ENCODE results near the gene CAMTA1.
"Not testable (repeated sequence)": the region's sequence is repeated elsewhere in the genome, so short reads cannot be mapped to it uniquely, and the experiment has no call there.

The CAMTA1 gene, protein sequence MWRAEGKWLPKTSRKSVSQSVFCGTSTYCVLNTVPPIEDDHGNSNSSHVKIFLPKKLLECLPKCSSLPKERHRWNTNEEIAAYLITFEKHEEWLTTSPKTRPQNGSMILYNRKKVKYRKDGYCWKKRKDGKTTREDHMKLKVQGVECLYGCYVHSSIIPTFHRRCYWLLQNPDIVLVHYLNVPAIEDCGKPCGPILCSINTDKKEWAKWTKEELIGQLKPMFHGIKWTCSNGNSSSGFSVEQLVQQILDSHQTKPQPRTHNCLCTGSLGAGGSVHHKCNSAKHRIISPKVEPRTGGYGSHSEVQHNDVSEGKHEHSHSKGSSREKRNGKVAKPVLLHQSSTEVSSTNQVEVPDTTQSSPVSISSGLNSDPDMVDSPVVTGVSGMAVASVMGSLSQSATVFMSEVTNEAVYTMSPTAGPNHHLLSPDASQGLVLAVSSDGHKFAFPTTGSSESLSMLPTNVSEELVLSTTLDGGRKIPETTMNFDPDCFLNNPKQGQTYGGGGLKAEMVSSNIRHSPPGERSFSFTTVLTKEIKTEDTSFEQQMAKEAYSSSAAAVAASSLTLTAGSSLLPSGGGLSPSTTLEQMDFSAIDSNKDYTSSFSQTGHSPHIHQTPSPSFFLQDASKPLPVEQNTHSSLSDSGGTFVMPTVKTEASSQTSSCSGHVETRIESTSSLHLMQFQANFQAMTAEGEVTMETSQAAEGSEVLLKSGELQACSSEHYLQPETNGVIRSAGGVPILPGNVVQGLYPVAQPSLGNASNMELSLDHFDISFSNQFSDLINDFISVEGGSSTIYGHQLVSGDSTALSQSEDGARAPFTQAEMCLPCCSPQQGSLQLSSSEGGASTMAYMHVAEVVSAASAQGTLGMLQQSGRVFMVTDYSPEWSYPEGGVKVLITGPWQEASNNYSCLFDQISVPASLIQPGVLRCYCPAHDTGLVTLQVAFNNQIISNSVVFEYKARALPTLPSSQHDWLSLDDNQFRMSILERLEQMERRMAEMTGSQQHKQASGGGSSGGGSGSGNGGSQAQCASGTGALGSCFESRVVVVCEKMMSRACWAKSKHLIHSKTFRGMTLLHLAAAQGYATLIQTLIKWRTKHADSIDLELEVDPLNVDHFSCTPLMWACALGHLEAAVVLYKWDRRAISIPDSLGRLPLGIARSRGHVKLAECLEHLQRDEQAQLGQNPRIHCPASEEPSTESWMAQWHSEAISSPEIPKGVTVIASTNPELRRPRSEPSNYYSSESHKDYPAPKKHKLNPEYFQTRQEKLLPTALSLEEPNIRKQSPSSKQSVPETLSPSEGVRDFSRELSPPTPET (N-terminal part only)

DNA sequence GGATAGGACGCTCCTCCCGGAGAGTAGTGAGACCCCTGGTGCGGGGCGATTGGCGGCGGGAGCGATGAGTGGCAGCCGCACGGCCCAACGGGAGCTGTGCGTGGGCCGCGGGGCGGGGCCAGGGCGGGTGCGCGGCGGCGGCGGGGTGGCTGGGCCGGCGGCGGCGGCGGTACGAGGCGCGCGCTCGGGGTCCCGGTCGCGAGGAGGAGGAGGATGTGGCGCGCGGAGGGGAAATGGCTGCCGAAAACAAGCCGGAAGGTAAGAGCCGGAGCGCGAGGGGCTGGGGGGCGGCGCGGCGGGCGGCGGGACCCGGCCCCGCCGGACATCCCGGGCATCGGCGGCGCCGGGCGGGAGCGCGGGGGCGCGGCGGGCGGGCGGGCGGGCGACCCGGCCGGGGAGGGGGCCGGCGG is at the start of gene CAMTA1:
TSS of gene CAMTA1 (plus strand) at position 137 of the 410 bp plus-strand sequence. CDS start at position 214, 77 bp downstream.
- DNase-seq, result no peak

DNA sequence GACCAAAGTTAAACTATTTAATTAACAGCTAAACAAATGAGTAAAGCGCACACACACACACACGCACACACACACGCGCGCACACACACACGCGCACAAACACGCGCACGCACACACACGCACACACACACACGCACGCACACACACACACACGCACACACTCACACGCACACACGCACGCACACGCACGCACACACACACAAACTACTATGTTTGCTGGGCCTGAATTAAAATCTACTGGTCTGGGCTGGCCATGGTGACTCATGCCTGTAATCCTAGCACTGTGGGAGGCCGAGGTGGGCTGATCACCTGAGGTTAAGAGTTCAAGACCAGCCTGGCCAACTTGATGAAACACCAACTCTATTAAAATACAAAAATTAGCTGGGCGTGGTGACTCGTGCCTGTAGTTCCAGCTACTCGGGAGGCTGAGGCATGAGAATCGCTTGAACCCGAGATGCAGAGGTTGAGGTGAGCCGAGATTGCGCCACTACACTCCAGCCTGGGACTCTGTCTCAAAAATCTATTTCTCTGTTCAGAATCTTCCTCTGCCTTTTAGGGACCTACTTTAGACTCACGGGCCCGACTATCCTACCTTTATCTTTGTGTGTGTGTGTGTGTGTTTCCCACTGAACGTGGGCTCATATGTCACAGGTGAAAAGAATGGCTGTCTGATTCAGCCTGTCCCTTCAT is 46.1 kb upstream of the CAMTA1 start:
- DNase-seq, result no peak

DNA sequence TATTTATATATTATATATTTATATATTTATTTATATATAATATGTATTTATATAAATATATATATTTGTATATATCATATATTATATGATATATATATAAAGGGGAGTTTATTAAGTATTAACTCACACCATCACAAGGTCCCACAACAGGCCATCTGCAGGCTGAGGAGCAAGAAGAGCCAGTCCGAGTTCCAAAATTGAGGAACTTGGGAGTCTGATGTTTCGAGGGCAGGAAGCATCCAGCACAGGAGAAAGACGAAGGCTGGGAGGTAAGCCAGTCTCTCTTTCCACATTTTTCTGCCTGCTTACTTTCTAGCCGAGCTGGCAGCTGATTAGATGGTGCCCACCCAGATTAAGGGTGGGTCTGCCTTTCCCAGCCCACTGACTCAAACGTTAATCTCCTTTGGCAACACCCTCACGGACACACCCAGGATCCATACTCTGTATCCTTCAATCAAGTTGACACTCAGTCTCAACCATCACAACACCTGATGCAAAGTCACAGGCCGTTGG is 42.5 kb upstream of the CAMTA1 start:
- DNase-seq, result not testable (repeated sequence)

DNA sequence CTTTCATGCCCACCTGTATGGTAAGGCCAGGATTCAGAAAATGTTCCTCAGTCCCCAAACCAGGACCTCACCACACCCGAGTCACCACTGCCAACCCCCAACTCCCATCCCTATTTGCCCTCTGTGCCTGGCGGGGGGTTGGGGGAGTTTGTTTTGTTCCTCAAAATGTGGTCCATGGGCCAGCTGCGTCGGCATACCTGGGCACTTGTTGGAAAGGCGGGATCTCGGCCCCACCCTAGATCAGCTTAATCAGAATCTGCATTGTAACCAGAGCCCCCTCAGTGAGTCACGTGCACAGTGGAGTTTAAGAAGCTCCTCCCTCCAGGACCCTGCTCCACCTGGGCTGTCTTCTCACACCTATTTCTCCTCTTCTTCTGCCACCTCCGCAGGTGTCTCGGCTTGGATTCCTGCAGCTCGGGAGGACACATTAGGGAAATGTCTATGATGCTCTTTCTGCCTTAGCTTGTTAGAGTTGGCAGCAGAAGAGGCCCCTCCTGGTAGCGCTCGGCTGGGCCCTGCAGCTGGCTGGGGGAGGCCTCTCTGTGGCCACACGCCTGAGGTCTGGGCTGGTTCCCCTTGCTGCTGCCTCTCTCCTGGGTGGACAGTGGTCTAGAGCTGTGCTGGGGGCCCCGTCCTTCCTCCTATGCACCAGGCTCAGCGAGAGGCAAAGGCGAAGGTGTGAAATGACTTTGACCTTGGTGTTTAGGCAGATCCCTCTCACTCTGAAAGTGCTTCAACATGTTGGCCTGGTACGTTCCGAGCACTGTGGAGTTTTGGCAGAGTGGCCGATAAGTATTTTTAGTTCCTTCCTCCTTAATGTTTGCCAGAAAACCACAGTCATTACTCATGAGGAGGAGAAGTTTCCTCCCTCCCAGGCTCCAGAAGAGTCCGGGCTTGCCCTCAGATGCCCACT is 41.8 kb upstream of the CAMTA1 start:
- no peak for DNase-seq

DNA sequence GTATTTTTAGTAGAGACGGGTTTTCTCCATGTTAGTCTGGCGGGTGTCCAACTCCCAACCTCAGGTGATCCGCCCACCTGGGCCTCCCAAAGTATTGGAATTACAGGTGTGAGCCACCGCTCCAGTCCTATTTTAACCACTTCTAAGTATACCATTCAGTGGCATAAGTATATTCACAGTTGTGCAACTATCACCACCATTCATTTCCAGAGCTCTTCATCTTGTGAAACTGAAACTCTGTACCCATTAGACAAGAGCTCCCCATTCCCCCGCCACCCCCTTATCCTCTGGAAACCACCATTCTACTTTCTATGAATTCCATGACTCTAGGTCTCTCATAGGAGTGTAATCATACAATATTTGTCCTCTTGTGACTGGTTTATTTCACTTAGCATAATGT is 40.2 kb upstream of the CAMTA1 start:
- DNase-seq, result no peak

DNA sequence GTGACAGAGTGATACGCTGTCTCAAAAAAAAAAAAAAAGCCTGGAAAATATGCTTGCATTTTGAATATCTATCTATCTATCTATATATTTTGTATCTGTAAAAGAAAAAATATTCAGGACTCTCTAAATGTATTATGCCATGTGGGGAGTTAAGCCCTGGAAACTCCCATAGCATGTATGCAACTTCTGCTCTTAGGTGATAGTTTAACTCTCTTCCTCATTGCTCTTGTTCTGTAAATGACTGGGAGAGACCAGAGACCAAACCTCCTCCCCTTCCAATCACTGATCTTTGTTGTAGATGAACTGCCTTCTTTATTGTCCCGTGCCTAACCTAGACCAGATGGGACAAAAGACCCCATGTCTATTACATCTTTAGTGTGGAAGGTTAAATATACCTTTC is 37.6 kb upstream of the CAMTA1 start:
- DNase-seq, result no peak

DNA sequence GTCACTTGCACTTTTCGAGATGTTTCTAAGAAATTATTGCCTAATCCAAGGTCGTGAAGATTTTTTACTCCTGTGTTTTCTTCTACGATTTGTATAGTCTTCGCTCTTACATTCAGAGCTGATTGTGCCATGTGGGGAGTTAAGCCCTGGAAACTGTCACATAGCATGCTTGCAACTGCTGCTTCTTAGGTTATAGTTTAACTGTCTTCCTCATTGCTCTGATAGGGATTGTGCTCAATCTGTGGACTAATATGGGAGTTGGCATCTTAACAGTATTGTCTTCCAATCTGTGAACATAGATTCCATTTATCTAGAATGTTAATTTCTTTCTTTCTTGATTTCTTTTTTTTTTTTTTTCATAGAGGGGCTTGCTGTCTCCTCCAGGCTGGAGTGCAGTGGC is 34.8 kb upstream of the CAMTA1 start:
- DNase-seq, result no peak

DNA sequence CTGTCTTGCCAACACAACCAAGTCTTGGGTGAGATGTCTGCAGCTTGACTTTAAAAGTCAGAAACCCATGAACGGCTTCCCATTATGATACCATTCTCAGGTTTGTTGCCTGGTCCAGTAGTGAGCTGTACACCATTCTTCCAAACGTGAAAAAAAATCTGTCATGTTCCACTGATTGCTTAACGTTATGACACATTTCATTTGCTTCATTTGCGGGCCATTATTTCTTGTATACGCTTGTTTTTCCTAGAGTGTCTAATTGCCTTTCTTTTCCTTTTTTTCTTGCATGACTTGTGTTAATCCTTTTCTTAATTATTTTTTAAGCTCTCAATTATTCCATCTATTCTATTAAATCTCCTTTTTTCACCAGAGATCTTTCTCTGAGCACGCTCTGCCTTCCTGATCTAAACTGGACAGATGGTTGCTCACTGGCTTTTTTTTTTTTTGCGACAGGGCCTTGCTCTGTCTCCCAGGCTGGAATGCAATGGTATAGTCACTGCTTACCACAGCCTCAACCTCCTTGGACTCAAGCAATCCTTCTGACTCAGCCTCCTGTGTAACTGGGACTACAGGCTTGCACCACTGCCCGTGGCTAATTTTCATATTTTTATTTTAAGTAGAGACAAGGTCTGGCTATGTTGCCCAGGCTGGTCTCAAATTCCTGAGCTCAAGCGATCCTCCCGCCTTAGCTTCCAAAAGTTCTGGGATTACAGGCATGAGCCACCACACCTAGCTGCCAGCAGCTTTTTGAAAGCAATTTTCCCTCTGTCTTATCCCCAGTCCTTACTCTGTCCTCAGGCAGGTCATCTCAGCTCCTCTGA is 31.7 kb upstream of the CAMTA1 start:
- DNase-seq, result no peak

DNA sequence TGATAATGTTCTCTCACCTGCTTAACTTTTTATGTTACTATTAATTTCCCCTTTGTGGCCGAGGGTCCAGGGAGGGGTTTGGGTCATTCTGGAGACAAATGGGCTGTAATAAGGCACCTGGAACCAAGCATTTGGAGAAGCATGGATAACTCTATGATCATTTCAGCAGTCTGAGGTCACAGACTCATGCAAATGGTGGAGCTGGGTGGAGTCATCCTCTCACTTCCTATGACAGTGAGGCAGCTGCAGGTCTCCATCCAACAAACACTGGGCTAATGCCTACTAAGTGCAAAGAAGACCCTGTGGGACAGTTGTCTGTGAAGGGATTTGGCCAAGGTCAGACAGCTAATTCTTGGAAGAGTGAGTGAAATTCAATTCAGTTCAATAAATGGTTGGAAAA is 28.8 kb upstream of the CAMTA1 start:
- no peak for DNase-seq

DNA sequence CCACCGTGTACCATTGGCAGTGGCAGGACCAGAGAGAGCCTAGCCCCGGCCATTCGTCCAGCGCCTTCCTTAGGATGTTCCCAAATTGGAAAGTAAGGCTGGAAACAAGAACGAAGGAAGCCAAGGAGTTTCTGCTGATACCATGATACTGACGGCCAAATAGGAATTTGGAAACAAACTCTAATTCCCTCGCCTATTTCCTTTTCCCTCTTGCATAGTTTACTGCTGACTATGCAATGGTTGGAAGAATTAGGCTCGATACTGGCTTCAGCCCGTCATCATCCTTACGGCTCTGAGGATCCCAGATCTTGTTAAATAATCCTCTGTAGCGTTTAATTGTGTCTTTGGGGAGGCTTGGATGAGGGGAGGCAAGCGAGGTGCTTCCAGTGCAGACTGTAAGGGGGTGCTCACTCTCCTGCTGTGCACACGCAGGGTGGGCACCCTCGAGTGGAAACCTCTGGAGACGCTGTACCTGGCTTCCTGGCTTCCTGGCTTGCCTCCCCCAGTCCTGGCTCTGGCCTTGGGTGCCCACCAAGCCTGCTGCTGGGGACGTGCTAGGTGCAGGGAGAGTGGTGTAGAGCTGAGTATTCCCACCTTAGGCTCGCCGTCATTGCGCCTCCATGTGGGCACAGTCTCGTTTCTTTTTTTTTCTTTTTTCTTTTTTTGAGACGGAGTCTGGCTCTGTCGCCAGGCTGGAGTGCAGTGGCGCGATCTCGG is 27.4 kb upstream of the CAMTA1 start:
- no peak for DNase-seq

DNA sequence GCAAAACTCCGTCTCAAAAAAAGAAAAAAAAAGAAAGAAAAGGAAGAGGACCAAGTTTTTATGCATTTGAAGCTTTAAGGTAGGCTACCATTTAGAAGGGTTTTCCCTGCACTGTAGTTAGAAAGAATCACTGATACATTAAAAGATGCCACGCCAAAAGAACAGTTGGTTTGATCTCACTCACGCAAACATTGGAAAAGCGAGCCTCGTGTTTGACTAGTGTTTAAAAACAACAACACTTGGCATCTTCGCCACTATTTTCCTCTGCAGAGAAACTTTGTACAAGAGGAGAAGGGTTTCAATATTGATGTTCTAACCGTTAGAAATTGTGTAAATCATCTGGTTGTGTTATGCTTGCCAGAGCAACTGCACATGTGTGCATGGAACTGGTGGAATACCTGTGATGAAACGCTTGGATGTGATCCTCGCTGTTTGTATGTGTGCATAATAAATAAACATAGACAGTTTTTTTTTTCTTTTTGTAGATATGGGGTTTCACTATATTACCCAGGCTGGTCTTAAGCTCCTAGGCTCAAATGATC is 24.0 kb upstream of the CAMTA1 start:
- no peak for DNase-seq

DNA sequence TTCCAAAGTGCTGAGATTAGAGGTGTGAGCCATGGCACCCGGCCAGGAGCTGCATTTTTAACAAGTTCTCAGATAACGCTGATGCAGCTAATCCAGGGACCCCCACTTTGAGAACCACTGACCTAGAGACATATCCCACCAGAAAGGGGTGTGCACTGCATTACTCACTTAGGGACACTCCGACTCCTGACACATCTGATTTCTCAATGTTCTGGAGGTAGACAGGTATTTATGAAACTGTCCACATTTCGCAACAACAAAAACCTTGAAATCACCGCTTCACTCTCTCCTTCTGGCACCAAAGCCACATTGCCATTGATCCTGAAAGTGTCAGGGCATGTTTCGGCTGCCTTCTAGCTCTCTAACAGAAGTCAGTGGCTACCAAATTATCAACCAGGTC is 23.2 kb upstream of the CAMTA1 start:
- no peak for DNase-seq

DNA sequence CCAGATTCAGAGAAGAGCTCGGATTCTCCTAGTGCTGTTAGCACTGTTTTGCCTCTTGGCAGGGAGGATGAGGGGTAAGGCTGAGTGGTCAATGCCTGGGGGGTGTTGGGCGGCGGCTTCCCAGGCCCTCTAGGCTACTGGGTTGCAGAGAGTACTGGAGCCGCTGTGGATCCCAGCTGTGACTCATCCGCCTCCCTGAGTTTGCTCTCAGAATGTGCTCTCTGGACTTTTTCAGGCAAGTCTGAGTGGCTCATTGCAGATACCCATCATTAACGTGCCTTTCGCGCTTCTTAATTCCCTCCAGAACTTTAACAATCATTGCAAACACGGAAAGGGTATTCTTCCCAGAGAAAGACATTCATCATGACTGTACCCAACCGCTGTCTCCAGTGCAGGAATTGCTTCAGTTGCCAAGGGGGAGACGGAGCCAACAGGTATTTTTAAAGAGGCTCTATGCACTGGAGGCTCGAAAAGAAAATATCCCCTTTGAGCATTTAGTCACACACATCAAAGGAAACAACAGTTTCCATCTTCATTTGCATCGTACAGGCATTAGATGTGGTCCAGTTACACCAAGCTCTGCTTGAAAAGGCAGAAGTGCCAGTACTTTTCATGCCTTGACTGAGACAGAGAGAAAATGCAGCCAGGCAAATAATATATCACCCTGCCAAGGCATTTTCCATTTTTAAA is 14.4 kb upstream of the CAMTA1 start:
- DNase-seq, result no peak

DNA sequence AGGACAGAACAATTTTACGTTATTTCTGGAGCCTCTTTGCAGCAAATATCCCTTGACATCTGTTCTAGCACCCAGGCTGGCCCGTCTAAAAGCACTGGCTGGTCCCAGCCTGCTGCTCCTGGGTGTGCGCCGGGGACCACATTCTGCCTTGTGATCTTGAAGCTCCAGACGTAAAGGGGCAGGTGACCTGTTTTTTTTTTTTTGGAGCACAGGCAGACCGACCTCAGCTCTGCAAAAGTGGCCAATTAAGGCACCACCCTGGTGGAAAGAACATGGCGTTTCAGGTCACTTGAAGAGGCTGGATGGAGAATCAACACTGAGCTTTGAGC is 13.8 kb upstream of the CAMTA1 start:
- DNase-seq, result no peak

DNA sequence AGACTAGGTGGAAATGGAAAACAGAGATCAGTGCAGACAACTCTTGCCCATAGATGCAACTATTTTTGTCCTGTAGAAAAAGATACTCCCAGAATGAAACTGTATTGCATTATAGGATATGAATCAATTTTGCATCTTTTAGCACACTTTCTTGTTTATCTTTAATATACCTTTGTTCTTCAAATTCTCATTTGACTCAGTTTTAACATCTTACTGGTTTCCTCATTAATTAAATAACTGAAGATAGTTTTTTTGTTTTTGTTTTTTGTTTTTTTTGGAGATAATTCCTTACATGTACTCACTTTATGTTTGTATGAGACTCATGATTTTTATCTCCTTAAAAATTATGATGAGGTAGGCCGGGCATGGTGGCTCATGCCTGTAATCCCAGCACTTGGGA is 10.9 kb upstream of the CAMTA1 start:
- DNase-seq, result no peak

DNA sequence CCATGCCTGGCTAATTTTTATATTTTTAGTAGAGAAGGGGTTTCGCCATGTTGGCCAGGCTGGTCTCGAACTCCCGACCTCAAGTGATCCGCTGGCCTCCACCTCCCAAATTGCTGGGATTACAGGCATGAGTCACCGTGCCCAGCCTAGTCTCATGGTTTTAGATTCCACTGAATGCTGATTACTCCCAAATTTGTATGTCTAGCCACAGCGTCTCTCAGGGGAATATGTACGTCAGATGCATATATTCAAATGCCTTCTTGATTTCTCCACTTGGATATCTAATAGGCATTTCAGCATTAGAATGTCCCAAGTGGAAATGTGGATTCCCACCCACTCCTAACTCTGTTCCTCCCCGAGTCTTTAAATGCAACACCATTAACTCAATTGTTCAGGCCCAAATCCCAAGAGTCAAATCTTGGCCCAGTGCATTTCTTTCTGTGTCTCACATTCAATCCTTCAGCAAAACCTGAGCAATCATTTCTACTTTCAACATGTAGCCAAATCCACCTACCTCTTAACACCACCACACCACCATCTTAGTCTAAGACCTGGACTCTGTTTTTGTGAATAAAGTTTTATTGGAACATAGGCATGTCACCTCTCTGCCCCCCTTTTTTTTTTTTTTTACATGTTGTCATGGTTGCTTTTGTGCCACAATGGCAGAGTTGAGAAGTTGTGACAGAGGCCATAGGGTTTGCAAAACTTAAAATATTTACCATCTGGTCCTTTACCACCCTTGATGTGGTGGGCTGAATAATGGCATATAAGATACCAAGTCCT is 9.8 kb upstream of the CAMTA1 start:
- no peak for DNase-seq

DNA sequence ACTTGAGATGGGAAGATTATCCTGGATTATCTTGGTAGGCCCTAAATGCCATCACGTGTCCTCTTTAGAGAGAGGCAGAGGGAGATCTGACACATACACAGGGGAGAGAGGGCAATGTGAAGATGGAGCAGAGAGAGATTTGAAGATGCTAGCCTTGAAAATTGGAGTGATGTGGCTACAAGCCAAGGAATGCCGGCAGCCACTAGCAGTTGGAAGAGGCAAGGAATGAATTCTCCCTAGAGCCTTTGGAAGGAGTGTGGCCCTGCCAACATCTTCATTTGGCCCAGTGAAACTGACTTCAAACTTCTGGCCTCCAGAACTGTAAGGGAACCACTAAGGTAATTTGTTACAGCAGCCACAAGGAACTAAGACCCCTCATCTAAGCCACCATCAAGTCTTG is 8.9 kb upstream of the CAMTA1 start:
- no peak for DNase-seq

DNA sequence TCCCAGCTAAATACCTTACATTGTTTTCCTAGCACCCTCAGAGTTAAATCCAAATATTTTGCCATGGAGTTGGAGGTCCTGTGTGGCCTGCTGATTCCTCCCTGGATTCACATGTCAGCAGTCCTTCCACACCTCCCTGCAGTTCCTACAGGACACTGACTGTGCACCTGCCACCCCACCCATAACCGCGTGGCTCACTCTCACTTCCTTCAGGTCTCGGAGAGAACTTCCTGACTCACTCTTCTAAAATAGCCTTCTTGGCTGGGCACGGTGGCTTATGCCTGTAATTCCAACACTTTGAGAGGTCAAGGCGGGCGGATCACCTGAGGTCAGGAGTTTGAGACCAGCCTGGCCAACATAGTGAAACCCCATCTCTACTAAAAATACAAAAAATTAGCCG is 8.4 kb upstream of the CAMTA1 start:
- no peak for DNase-seq
